Measurements from ENCODE around the gene ATF7. TPM values are rescaled to one million over a fixed set of nuclear protein-coding genes. Genes with fewer than 3 reads are reported as not detected.

ATF7 gene
- total and polyA plus RNA-seq, 9 of the 15 experiments (the other 6 are each of a cell fraction or from before 2014, with no cell fraction given): 10.6 to 30.4 (median 20.7) TPM

- FAIRE-seq (no peak), ATAC-seq (no peak), DNase-seq (ENCODE audit: extremely low read depth in 1 of 4, low spot score in 3 of 4) (no peak)
- intact Hi-C loops (cut with micrococcal nuclease) (no loop called here), in situ Hi-C loops (cut with MboI) (no loop called here)
- 88% methylated on average over 6 of the region's 6 CpGs for WGBS (ENCODE audit: insufficient coverage, low coverage, missing lambda C conversion rate)
- Histone ChIP-seq H3K9me3 (replicated peaks; ENCODE audit: control insufficient read depth, insufficient read depth, low read depth, low read length) (no peaks in the 10 kb centered on the region), H3K4me3 (no peak overlapping the region), H3K4me1 (replicated peaks in 1 of 2; ENCODE audit: control insufficient read depth in 2 of 2, insufficient read depth in 2 of 2, low read length in 2 of 2) (peaks cover 0 to 7% of the 10 kb centered on the region in 2 experiments; a peak in 1 of 5 replicates), H3K4me2 (ENCODE audit: insufficient read depth, low read length) (no peak overlapping the region), H3K36me3 (ENCODE audit: control insufficient read depth, insufficient read depth, low read length) (no peaks in the 10 kb centered on the region), H3K27ac (ENCODE audit: extremely low read depth, low read depth, low read length) (no peak overlapping the region), H3K9ac (ENCODE audit: insufficient read depth in 1 of 2, low read depth in 2 of 2, low read length in 2 of 2) (no peak overlapping the region), H3K27me3 (ENCODE audit: control insufficient read depth in 2 of 2, insufficient read depth in 2 of 2, low read length in 2 of 2) (no peaks in the 10 kb centered on the region), H3K9me1 (ENCODE audit: control insufficient read depth, insufficient read depth, low read length) (no peaks in the 10 kb centered on the region), H3K79me2 (ENCODE audit: control insufficient read depth, insufficient read depth, low read length) (no peaks in the 10 kb centered on the region; the same call in 2 of the 3 replicates), H4K20me1 (replicated peaks; ENCODE audit: control insufficient read depth, insufficient read depth, low read length) (no peaks in the 10 kb centered on the region), H2AFZ (ENCODE audit: low read depth, low read length) (no peak overlapping the region)
- BruUV-seq (replicated peaks): no TSS peak
- TF ChIP-seq ZNF444 (CRISPR knock-in tag; IDR thresholded peaks at IDR 0.05) (no peak), CXXC5 (CRISPR knock-in tag; IDR thresholded peaks at IDR 0.05) (no peak), ETV1 (tag; conservative IDR thresholded peaks at IDR 0.05; ENCODE audit: low read depth) (no peak), MCM2 (IDR thresholded peaks at IDR 0.05; ENCODE audit: low read depth) (no peak), SNIP1 (IDR thresholded peaks at IDR 0.05; ENCODE audit: low read depth) (no peak), ZNF408 (CRISPR knock-in tag; IDR thresholded peaks at IDR 0.05; ENCODE audit: low read depth) (no peak), SNRNP70 (optimal IDR thresholded peaks at IDR 0.05; ENCODE audit: low read depth, low read length) (no peak)
- CTCF ChIA-PET (ENCODE audit: low intra/inter-chr PET ratio): interaction anchor here (0.5 kb wide), 1 partner anchor 78 kb away, joined by 3 read pairs; no protein-coding TSS in a partner anchor
- POLR2A ChIA-PET: interaction anchor here (0.9 kb wide), 1 partner anchor 10 kb away, joined by 3 read pairs; no protein-coding TSS in a partner anchor
These were observed 32.5 kb downstream of the ATF7 start for GRCh38 chr12:53593707-53594106.

Measured in K562 (cell line).